Trophoblast cell (in vitro differentiated cells and primary cell): ENCODE measurements around the gene SPOCK1.

Source experiments
- DNase-seq, 2 donors: peaks; one replicate each; pipeline ENCODE4 v3.0.0-alpha.2; 2016
- H2AFZ ChIP-seq: 2 replicates; pipeline ENCODE4 v1.6.1; 2013; ENCODE audit warnings: low read length, moderate library complexity, mild to moderate bottlenecking; ENCODE audit not compliant: insufficient read depth, poor library complexity
- H2AK5ac ChIP-seq: 2 replicates; pipeline ENCODE4 v1.6.1; 2013; ENCODE audit warnings: mild to moderate bottlenecking, low read length
- H2BK120ac ChIP-seq: 2 replicates; pipeline ENCODE4 v1.6.1; 2013; ENCODE audit warnings: low read length, mild to moderate bottlenecking, moderate library complexity; ENCODE audit not compliant: insufficient read depth, poor library complexity
- H2BK12ac ChIP-seq: 2 replicates; pipeline ENCODE4 v1.6.1; 2013; ENCODE audit warnings: mild to moderate bottlenecking, low read length, moderate library complexity
- H2BK5ac ChIP-seq: 2 replicates; pipeline ENCODE4 v1.6.1; 2013; ENCODE audit warnings: low read length, low read depth, moderate library complexity, mild to moderate bottlenecking; ENCODE audit not compliant: poor library complexity
- H3K14ac ChIP-seq: 2 replicates; pipeline ENCODE4 v1.6.1; 2013; ENCODE audit warnings: mild to moderate bottlenecking, low read length
- H3K18ac ChIP-seq: 2 replicates; pipeline ENCODE4 v1.6.1; 2013; ENCODE audit warnings: mild to moderate bottlenecking, low read length
- H3K23ac ChIP-seq: 2 replicates; pipeline ENCODE4 v1.6.1; 2013; ENCODE audit warnings: low read length
- H3K27ac ChIP-seq: 2 replicates; pipeline ENCODE4 v1.5.1; 2013; ENCODE audit warnings: low read depth, mild to moderate bottlenecking, inconsistent platforms, low read length, moderate library complexity
- H3K27me3 ChIP-seq: 2 replicates; pipeline ENCODE4 v1.6.1; 2013; ENCODE audit warnings: inconsistent platforms, mild to moderate bottlenecking, low read length, moderate library complexity; ENCODE audit not compliant: insufficient read depth
- H3K36me3 ChIP-seq, 2 experiments: 1 replicate in 1 of 2; 2 replicates in 1 of 2; pipeline ENCODE4 v1.6.1; 2013; ENCODE audit warnings: low read length in 2 of 2, mild to moderate bottlenecking in 2 of 2, moderate library complexity in 1 of 2; ENCODE audit not compliant: insufficient read depth in 2 of 2, control insufficient read depth in 1 of 2
- H3K4ac ChIP-seq: 2 replicates; pipeline ENCODE4 v1.6.1; 2013; ENCODE audit warnings: low read depth, mild to moderate bottlenecking, low read length, moderate library complexity
- H3K4me1 ChIP-seq, 2 experiments: 1 replicate in 1 of 2; 2 replicates in 1 of 2; pipeline ENCODE4 v1.6.1; 2013; ENCODE audit warnings: low read length in 2 of 2, mild to moderate bottlenecking in 2 of 2, moderate library complexity in 1 of 2; ENCODE audit not compliant: insufficient read depth in 2 of 2, control insufficient read depth in 1 of 2
- H3K4me2 ChIP-seq: 2 replicates; pipeline ENCODE4 v1.6.1; 2013; ENCODE audit warnings: inconsistent platforms, mild to moderate bottlenecking, low read length, moderate library complexity
- H3K4me3 ChIP-seq: 2 replicates; pipeline ENCODE4 v1.5.1; 2013; ENCODE audit warnings: mild to moderate bottlenecking, low read depth, low read length, inconsistent platforms
- H3K79me1 ChIP-seq: one replicate; pipeline ENCODE4 v1.6.1; 2013; ENCODE audit warnings: low read length
- H3K79me2 ChIP-seq: 2 replicates; pipeline ENCODE4 v1.6.1; 2013; ENCODE audit warnings: low read length, mild to moderate bottlenecking; ENCODE audit not compliant: control insufficient read depth, insufficient read depth, poor library complexity
- H3K9ac ChIP-seq: 2 replicates; pipeline ENCODE4 v1.6.1; 2013; ENCODE audit warnings: mild to moderate bottlenecking, low read length
- H3K9me3 ChIP-seq: 2 replicates; pipeline ENCODE4 v1.6.1; 2013; ENCODE audit warnings: low read depth, mild to moderate bottlenecking, control low read depth, inconsistent platforms, low read length; ENCODE audit not compliant: insufficient read depth
- H4K12ac ChIP-seq: 2 replicates; pipeline ENCODE4 v1.6.1; 2013; ENCODE audit warnings: low read depth, mild to moderate bottlenecking, low read length, moderate library complexity
- H4K8ac ChIP-seq: 2 replicates; pipeline ENCODE4 v1.6.1; 2013; ENCODE audit warnings: low read depth, mild to moderate bottlenecking, low read length, moderate library complexity
- H4K91ac ChIP-seq: one replicate; pipeline ENCODE4 v1.6.1; 2013; ENCODE audit warnings: low read depth, mild to moderate bottlenecking, low read length, moderate library complexity
- WGBS: extraction: QIAGEN DNeasy Blood & Tissue Kit; methylation state at CpG from one replicate; pipeline ENCODE4 v1.1.7; 2013; ENCODE audit warnings: missing lambda C conversion rate; ENCODE audit not compliant: insufficient read length, insufficient coverage; ENCODE audit errors: extremely low coverage; 5-methylcytosine and 5-hydroxymethylcytosine counted together

The SPOCK1 gene

DNA sequence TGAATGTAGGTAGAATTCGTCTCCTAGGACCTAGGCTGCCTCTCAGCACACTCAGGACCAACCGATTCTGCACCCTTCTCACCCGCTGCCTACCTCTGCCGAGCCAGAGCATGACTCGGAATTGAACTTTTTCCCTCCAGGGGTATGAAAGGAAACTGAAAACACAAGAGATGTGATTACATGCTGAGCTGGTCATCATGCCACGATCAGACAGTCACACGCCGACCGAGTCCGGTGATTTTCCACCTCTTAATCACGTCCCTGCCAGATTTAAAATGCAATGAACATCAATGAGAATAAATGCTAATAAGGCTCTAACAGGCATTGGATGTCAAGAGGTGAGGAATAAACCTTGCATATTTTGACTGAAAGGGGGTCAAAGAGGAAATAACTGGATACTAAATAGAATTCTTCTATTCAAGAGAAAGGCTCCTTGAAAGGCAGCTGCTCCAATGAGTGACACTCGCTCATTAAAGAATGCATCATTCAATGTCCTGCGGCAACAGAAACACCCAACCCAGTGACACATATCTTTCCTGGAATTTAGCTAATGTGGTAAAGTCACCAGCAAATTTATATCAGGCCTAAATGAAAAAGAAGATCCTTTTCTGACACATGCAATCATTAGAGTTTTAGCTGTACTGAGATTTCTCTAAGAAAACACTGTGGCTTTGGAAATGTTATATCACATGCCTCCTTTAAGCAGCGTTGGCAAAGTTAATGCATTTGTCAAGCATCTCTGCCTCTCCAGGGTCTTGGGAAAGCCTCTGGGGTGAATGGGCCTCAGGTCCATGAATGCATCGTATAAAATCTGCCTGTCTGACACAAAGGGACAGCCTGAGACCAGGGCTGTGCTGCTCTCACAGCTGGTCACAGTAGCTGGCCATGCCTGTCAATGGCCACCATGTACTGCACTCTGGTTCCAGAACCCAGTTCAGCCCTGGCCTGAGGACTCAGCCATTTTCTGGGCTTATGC is 128.7 kb downstream of the SPOCK1 start:
- Histone ChIP-seq H3K4me2 (no peak overlapping the region), H3K18ac (no peak overlapping the region)

GRCh38 chr5:137368651-137369050 is 130.5 kb downstream of the SPOCK1 start:
- no peak overlapping the region for H2AK5ac ChIP-seq
- H3K27ac ChIP-seq, result no peak overlapping the region
- no CpG with 5 or more reads among the region's 6 CpGs for WGBS
- peaks cover 3% of the 10 kb centered on the region for H3K9me3 ChIP-seq
- H3K79me1 ChIP-seq, result no peaks in the 10 kb centered on the region
- no peaks in the 10 kb centered on the region for H3K79me2 ChIP-seq
- no peak overlapping the region for H2AFZ ChIP-seq
- H2BK12ac ChIP-seq, result no peak overlapping the region
- no peak overlapping the region for H3K14ac ChIP-seq
- H4K12ac ChIP-seq, result no peak overlapping the region
- H4K91ac ChIP-seq, result no peak overlapping the region
- H3K27me3 ChIP-seq, result no peaks in the 10 kb centered on the region
- H3K36me3 ChIP-seq, result no peaks in the 10 kb centered on the region
- H3K23ac ChIP-seq, result no peak overlapping the region
- H3K4me1 ChIP-seq, result no peaks in the 10 kb centered on the region
- no peak overlapping the region for H3K18ac ChIP-seq
- no peak overlapping the region for H3K4me2 ChIP-seq
- H3K4me3 ChIP-seq, result no peak overlapping the region
- no peak overlapping the region for H3K9ac ChIP-seq
- no peak overlapping the region for H2BK120ac ChIP-seq
- DNase-seq, result no peak
- no peak overlapping the region for H3K4ac ChIP-seq
- no peak overlapping the region for H4K8ac ChIP-seq
- no peak overlapping the region for H2BK5ac ChIP-seq

More for the DNA sequence above, 128.7 kb downstream of the SPOCK1 start:
- Histone ChIP-seq H2BK12ac (no peak overlapping the region), H2AFZ (no peak overlapping the region), H3K4me1 (no peaks in the 10 kb centered on the region), H2BK120ac (no peak overlapping the region), H3K79me2 (no peaks in the 10 kb centered on the region), H2AK5ac (no peak overlapping the region), H3K4me3 (no peak overlapping the region), H4K91ac (no peak overlapping the region), H3K9me3 (no peaks in the 10 kb centered on the region), H4K8ac (no peak overlapping the region), H3K79me1 (no peaks in the 10 kb centered on the region), H3K4ac (no peak overlapping the region), H3K36me3 (no peaks in the 10 kb centered on the region), H3K27ac (no peak overlapping the region), H3K27me3 (no peaks in the 10 kb centered on the region), H3K23ac (no peak overlapping the region), H3K14ac (no peak overlapping the region), H2BK5ac (no peak overlapping the region), H3K9ac (no peak overlapping the region), H4K12ac (no peak overlapping the region)
- no CpG with 5 or more reads among the region's 15 CpGs for WGBS
- peak; percentile 57 to 88 for DNase-seq

- Histone ChIP-seq H2AFZ (no peak overlapping the region), H2BK5ac (no peak overlapping the region), H3K14ac (no peak overlapping the region), H2AK5ac (no peak overlapping the region), H4K12ac (no peak overlapping the region), H4K8ac (no peak overlapping the region), H3K4ac (no peak overlapping the region), H3K79me2 (no peaks in the 10 kb centered on the region), H4K91ac (no peak overlapping the region), H3K79me1 (no peaks in the 10 kb centered on the region), H3K4me1 (no peaks in the 10 kb centered on the region), H3K27me3 (no peaks in the 10 kb centered on the region), H3K9ac (no peak overlapping the region), H3K18ac (no peak overlapping the region), H3K36me3 (no peaks in the 10 kb centered on the region), H2BK12ac (no peak overlapping the region), H2BK120ac (no peak overlapping the region), H3K4me2 (no peak overlapping the region), H3K4me3 (no peak overlapping the region), H3K27ac (no peak overlapping the region), H3K23ac (no peak overlapping the region), H3K9me3 (peaks cover 3% of the 10 kb centered on the region)
- no peak for DNase-seq
- no CpG with 5 or more reads among the region's 1 CpG for WGBS
Observed at GRCh38 chr5:137367951-137368350, 131.2 kb downstream of the SPOCK1 start.

DNA sequence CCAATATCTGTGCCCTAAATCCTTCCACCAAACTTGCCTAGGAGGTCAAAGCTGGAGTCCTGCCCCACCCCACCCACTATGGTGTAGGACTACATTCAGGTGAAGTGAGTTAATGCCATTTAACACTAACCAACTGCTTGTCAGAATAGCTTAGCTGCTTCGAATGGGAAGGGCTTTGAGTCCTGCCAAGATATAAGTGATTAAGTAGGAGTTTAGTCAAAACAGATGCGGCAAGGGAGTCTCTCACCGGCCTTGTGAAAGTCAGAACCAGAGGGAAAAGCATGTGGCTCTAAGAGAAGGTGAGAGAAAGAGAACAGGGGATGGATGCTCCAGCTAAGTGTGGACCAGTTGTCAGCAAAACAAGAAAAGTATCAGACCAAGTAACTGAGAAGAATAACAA is 132.6 kb downstream of the SPOCK1 start:
- Histone ChIP-seq H3K79me2 (no peaks in the 10 kb centered on the region), H2AK5ac (no peak overlapping the region), H3K14ac (no peak overlapping the region), H4K12ac (no peak overlapping the region), H3K4me3 (no peak overlapping the region), H3K27me3 (no peaks in the 10 kb centered on the region), H3K4me1 (no peaks in the 10 kb centered on the region), H3K18ac (no peak overlapping the region), H3K4ac (no peak overlapping the region), H3K23ac (no peak overlapping the region), H4K91ac (no peak overlapping the region), H3K36me3 (no peaks in the 10 kb centered on the region), H3K79me1 (no peaks in the 10 kb centered on the region), H2AFZ (no peak overlapping the region), H3K27ac (no peak overlapping the region), H3K9ac (no peak overlapping the region), H2BK120ac (no peak overlapping the region), H2BK5ac (no peak overlapping the region), H2BK12ac (no peak overlapping the region), H3K4me2 (no peak overlapping the region), H4K8ac (no peak overlapping the region), H3K9me3 (peaks cover 3% of the 10 kb centered on the region)
- peak in 1 of 2 donors; percentile 17 for DNase-seq
- no CpG with 5 or more reads among the region's 3 CpGs for WGBS
